ENCODE measurements around the gene SNAPC1.

The SNAPC1 gene

GRCh38 chr14:61813096-61813606 is 50.9 kb downstream of the SNAPC1 start:
- DNase-seq = no peak

GRCh38 chr14:61822458-61822857 is 60.2 kb downstream of the SNAPC1 start:
- DNase-seq = no peak

DNA sequence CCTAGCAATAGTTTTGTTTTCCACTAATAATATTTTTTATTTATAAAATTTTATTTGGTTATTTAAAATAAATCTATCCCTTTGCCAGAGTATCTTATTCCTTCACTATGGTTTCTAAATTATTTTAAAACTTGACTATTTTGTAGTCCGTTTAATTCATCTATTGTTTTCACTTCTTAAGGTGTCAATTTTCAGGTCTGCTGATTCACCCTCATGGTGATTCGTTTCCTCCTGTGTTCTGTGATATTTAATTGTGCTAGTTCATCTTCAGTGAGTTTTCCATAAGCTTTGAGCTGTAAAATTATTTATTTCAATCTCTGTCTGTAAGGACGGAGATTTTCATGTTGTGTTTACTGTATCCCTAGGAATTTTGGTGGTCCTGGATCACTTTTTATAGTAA is 70.6 kb downstream of the SNAPC1 start:
- DNase-seq = no peak

- DNase-seq = no peak
Observed at GRCh38 chr14:61836184-61836583, 74.0 kb downstream of the SNAPC1 start.

GRCh38 chr14:61836807-61837206 is 74.6 kb downstream of the SNAPC1 start:
- DNase-seq = no peak

- peak; percentile 82 for DNase-seq
Observed at GRCh38 chr14:61837336-61838229, 75.4 kb downstream of the SNAPC1 start.

GRCh38 chr14:61838661-61839245 is 76.5 kb downstream of the SNAPC1 start:
- DNase-seq = no peak

DNA sequence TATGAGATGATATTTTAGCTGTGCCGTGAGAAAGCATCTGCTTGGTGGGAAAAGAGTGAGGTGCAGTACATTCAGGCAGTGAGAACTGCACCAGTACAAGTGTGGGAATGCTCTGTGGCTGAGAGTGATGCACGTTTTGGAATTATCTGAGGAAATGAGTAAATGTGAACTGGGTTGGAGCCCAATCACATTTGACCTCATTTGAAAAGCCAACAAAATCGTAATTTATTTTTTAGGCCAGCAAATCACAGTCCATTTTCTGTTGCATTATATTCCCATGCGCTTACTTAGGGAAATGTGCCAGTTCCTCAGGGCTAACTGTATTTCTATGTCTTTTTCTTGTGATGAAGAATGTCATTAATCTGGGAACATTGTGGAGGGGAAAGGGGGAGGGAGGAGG is 77.3 kb downstream of the SNAPC1 start:
- DNase-seq = no peak

- DNase-seq = no peak
Observed at GRCh38 chr14:61841145-61841544, 78.9 kb downstream of the SNAPC1 start.
